Thoracic aorta endothelial cell (primary cell): ENCODE results near the gene RGS7. TPM values are rescaled to one million over a fixed set of nuclear protein-coding genes. Genes with fewer than 3 reads are reported as not detected.

Experiments used
- small RNA-seq: library from RNA; depleted of rRNA; stranded (forward); fragments of <200 nt; gene quantifications from one replicate; pipeline ENCODE3, GENCODE V24; 2012
- total RNA-seq: library from RNA; depleted of rRNA; stranded (reverse); fragments of >200 nt; gene quantifications from 2 replicates; pipeline ENCODE4 v1.2.3, GENCODE V29; 2012

RGS7 gene
- total RNA-seq: 0.53 and 2.2 TPM in 2 replicates

GRCh38 chr1:241356519-241357365 lies at the start of gene RGS7:
Gene RGS7 (minus strand): TSS chr1:241357205.

Small RNAs within 50 kb of the gene (small RNA-seq; reads per million reads assigned to genes)
- not detected for gene MIR3123

Other genes starting within 250 kb of the RGS7 start
- gene FH, start 162.6 kb upstream of the RGS7 start, total RNA-seq: 135 and 162 TPM in 2 replicates
- gene KMO, start 175.2 kb upstream of the RGS7 start, total RNA-seq: not detected in 2 replicates